GM18511 (cell line): ENCODE measurements around the gene TSHR.

Source experiments
- ATAC-seq: cut with Tn5 transposase; IDR thresholded peaks from one replicate; pipeline ENCODE4 v1.9.1; 2021; ENCODE audit warnings: mild to moderate bottlenecking, moderate library complexity; ENCODE audit not compliant: unreplicated experiment

The TSHR gene

DNA sequence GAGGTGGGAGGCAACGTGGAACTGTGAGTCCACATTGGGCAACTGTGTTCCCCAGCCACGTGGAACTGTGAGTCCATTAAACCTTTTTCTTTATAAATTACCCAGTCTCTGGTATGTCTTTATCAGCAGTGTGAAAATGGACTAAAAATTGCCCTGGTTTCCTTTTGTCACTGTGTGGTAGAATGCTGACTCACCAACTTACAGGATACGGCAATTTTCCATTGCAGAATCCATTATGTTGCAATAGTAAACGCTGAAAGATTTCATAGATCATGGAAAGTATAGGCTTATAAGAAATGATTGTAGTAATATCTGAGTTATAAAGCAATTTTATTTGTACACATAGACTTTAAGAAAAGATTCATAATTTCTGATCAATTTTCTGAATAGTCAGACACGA is 172.4 kb downstream of the TSHR start:
- no peak for ATAC-seq

- no peak for ATAC-seq
Observed at GRCh38 chr14:81129242-81129641, 173.8 kb downstream of the TSHR start.

GRCh38 chr14:81132468-81132867 is 177.0 kb downstream of the TSHR start:
- no peak for ATAC-seq

- ATAC-seq, result no peak
Observed at GRCh38 chr14:81133400-81133799, 178.0 kb downstream of the TSHR start.

GRCh38 chr14:81137316-81137715 is 181.9 kb downstream of the TSHR start:
- no peak for ATAC-seq

GRCh38 chr14:81138429-81138828 is 183.0 kb downstream of the TSHR start:
- no peak for ATAC-seq

DNA sequence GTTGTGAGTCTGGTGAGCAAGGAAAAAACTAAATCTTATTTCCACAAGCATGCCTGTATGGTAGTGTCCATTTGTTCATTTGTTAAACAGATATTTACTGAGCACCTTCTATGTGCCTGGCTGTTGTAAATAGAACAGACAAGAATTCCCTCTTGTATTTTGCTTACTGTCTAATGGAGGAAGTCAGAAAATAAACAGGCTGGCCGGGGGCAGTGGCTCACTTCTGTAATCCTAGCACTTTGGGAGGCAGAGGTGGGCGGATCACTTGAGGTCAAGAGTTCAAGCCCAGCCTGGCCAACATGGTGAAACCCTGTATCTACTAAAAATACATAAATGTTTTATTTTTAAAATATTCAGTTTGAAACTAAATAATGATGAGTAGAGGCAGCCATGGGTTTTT is 186.0 kb downstream of the TSHR start:
- ATAC-seq, result no peak

DNA sequence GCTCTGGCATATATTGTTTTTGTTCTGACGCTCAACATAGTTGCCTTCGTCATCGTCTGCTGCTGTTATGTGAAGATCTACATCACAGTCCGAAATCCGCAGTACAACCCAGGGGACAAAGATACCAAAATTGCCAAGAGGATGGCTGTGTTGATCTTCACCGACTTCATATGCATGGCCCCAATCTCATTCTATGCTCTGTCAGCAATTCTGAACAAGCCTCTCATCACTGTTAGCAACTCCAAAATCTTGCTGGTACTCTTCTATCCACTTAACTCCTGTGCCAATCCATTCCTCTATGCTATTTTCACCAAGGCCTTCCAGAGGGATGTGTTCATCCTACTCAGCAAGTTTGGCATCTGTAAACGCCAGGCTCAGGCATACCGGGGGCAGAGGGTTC is 188.4 kb downstream of the TSHR start:
- no peak for ATAC-seq

DNA sequence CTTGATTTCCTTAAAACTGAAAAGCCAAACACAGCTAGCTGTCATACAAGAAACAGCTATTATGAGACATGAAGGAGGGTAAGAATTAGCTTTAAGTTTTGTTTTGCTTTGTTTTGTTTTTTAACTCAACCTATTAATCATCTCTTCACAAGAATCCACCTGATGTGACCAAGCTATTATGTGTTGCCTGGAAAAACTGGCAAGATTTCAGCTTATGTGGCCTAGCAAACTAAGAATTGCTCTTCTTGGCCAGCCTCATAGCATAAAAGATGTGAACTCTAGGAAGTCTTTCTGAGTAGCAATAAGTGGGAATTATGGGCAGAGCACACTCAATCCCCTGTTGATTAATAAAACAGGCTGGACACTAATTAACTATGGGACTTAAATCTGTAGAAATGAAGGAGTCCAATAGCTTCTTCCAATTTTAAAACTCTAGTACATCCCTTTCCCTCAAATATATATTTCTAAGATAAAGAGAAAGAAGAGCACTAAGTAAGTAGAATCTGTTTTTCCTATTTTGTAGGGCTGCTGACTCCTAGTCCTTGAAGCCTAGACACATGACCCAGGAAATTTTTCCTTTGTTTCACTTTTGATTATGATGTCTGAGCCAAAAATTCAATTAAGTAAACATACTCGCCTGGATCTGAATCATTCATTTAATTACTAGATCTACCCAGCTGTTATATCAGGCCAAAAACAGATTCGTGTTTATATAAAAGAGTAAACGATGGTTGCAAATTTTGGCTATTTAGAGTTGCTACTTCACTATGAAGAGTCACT is 189.6 kb downstream of the TSHR start:
- ATAC-seq, result no peak

DNA sequence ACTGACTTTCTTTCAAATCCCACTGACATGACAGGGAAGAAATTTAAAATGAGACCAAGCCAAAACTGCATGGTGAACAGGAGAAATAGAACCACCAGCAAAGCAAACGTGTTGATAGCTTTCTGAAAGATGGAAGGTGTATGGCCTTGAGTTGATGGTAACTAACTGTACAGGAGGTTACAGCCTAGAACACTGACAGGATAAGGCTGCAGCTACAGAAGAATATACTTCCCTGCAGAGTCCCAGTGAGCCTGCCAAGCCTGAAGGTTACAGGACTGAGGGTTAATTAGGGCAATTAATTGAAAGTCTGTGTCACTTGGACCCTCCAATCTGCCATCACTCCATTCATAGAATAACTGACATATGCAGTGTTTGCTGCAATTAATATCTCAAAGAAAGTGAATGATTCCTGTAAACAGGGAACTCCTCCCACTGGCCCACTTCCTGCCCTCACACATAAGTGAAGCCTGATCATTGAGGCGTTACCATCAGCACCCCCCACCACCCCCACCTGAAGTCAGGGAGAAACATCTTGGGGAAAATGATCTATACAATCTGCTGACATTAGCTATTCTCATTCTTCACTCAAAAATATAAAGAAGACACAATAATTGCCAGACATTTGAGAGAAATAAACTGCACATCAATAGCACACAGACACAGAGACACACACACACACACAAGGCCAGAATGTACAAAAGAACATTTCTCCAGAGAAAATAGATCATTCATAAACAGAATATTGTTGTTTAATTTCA is 191.9 kb downstream of the TSHR start:
- ATAC-seq, result peak; percentile 84

GRCh38 chr14:81148635-81149034 is 193.2 kb downstream of the TSHR start:
- ATAC-seq, result no peak

DNA sequence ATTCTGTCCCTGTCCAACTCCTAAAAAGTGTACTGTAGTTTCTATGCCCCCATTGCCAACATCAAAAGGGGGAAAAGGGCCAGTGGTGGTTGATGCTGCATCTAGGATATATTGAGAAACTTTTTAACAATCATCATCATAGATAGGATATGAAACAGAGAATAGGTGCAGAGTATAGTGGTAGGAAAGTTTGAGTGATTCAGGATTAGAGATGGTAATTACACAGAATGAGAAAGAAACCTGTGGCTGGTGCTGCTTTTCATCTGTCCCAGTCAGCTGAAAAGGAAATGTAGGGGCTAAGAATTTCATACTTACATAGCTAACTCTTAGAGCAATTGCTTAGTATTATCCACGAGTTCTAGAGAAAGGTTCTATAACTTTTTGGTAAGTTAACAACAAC is 197.8 kb downstream of the TSHR start:
- ATAC-seq, result no peak

DNA sequence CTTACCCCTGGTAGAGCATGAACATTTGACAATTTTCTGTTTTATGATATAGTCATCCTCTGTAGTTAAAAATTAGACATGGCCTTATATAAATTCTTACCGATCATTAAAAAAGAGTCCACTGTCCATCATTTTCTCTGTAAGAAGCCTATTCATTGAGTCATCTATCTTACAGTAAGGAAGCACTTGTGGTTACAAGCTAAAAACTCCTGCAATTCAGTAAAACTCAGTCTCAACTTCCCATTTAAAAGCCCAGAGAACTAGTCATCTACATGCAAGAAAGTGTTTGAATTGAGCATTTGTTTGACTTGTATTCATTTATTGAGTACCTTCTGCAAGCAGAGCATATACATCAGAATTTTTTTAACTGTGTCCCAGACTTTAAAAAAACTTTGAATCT is 202.0 kb downstream of the TSHR start:
- ATAC-seq, result no peak

GRCh38 chr14:81161088-81161487 is 205.7 kb downstream of the TSHR start:
- no peak for ATAC-seq

DNA sequence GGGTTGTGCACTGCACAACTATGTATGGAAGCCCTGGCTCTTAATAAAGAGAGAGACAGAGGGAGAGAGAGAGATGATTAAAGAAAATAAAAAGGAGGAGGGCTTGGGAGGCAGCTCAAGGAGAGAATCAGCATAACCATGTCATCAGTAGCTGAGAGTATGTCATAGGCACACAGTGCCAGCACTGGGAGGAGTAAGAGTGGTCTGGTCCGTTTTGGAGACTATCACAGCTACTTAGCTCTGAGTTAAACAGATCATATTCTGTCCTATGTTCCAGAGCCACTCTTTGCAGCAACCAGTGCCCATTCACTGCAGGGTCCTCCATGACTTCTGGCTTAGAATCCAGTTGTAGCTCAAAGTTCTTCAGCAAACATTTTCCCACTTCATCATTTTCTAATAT is 206.3 kb downstream of the TSHR start:
- no peak for ATAC-seq

DNA sequence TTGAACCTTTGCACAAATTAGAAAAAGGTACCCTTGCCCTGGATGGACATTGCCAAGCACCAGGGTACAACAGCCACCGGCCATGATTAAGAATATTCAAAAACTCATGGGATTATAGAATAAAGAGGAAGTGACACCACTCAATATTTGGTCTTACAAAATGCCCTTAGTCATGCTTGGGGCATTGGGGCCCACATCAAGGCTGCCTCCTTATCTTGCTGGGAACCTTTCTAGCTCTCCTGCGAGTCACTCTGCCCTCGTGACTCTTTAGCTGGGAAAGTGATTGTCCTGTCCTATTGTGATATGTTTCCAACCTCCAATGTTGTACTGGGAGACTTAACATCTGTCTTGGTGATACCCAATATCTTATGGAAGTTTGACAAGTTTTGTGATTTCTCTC is 207.5 kb downstream of the TSHR start:
- ATAC-seq, result no peak

GRCh38 chr14:81164167-81164774 is 208.8 kb downstream of the TSHR start:
- ATAC-seq, result peak; percentile 92

DNA sequence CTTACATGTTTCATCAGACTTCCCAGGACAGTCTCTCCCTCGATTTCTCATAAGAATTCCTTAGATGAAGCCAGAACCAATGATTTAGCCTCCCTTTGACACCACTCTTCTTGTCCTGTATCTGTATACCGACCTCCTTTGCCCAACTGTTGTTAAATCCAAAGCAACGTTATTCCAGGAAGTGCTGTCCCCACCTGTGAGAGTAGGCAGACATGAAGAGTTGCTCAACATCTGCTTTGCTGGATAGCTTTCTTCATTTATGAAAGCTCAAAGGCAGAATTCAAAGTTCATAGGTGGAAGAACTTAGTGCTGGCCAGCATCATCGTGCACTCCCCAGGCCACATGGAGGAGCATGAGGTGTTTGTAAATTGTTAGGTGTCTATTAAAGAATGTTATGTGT is 209.8 kb downstream of the TSHR start:
- no peak for ATAC-seq

GRCh38 chr14:81166121-81166520 is 210.7 kb downstream of the TSHR start:
- ATAC-seq, result no peak

- no peak for ATAC-seq
Observed at GRCh38 chr14:81169267-81169666, 213.8 kb downstream of the TSHR start.

GRCh38 chr14:81169711-81170103 is 214.3 kb downstream of the TSHR start:
- ATAC-seq, result peak; percentile 35
